SKM-1 (cell line): Measurements from ENCODE around the gene FAM13C.

Source experiments
- DNase-seq: peaks from one replicate; lab custom pipeline; 2025; ENCODE audit not compliant: unreplicated experiment; lab: John Stamatoyannopoulos, UW

Gene FAM13C

GRCh38 chr10:59281861-59282260 lies 80.5 kb downstream of the FAM13C start:
- no peak for DNase-seq

- no peak for DNase-seq
Measured at GRCh38 chr10:59279991-59280505, 82.3 kb downstream of the FAM13C start.

GRCh38 chr10:59279476-59279875 lies 82.9 kb downstream of the FAM13C start:
- DNase-seq: no peak

GRCh38 chr10:59276919-59277318 lies 85.4 kb downstream of the FAM13C start:
- DNase-seq: no peak

- DNase-seq: no peak
Measured at GRCh38 chr10:59276133-59276532, 86.2 kb downstream of the FAM13C start.

- no peak for DNase-seq
Measured at GRCh38 chr10:59273445-59273844, 88.9 kb downstream of the FAM13C start.

GRCh38 chr10:59272061-59272460 lies 90.3 kb downstream of the FAM13C start:
- DNase-seq: no peak

- DNase-seq: no peak
Measured at GRCh38 chr10:59271160-59271559, 91.2 kb downstream of the FAM13C start.

GRCh38 chr10:59270492-59270891 lies 91.9 kb downstream of the FAM13C start:
- DNase-seq: no peak

GRCh38 chr10:59269651-59270050 lies 92.7 kb downstream of the FAM13C start:
- no peak for DNase-seq

- no peak for DNase-seq
Measured at GRCh38 chr10:59268460-59268859, 93.9 kb downstream of the FAM13C start.

GRCh38 chr10:59266321-59266720 lies 96.0 kb downstream of the FAM13C start:
- no peak for DNase-seq

- no peak for DNase-seq
Measured at GRCh38 chr10:59265141-59265540, 97.2 kb downstream of the FAM13C start.

- no peak for DNase-seq
Measured at GRCh38 chr10:59258890-59259289, 103.5 kb downstream of the FAM13C start.

GRCh38 chr10:59257224-59257623 lies 105.1 kb downstream of the FAM13C start:
- no peak for DNase-seq

- no peak for DNase-seq
Measured at GRCh38 chr10:59255463-59255862, 106.9 kb downstream of the FAM13C start.

- no peak for DNase-seq
Measured at GRCh38 chr10:59252491-59252890, 109.9 kb downstream of the FAM13C start.

- DNase-seq: no peak
Measured at GRCh38 chr10:59245686-59246085, 116.7 kb downstream of the FAM13C start.

GRCh38 chr10:59244871-59245270 lies 117.5 kb downstream of the FAM13C start:
- DNase-seq: no peak

- no peak for DNase-seq
Measured at GRCh38 chr10:59243611-59244195, 118.6 kb downstream of the FAM13C start.

- DNase-seq: no peak
Measured at GRCh38 chr10:59242991-59243390, 119.4 kb downstream of the FAM13C start.

GRCh38 chr10:59242057-59242456 lies 120.3 kb downstream of the FAM13C start:
- no peak for DNase-seq

GRCh38 chr10:59240582-59241183 lies 121.7 kb downstream of the FAM13C start:
- peak; percentile 36 for DNase-seq
